ENCODE results near the gene XDH.
A peak's percentile ranks its signal among the peaks of the same experiment; 100 is the strongest.

Gene XDH

GRCh38 chr2:31337197-31337596 lies 77.3 kb downstream of the XDH start:
- TF ChIP-seq, protein P1, sequence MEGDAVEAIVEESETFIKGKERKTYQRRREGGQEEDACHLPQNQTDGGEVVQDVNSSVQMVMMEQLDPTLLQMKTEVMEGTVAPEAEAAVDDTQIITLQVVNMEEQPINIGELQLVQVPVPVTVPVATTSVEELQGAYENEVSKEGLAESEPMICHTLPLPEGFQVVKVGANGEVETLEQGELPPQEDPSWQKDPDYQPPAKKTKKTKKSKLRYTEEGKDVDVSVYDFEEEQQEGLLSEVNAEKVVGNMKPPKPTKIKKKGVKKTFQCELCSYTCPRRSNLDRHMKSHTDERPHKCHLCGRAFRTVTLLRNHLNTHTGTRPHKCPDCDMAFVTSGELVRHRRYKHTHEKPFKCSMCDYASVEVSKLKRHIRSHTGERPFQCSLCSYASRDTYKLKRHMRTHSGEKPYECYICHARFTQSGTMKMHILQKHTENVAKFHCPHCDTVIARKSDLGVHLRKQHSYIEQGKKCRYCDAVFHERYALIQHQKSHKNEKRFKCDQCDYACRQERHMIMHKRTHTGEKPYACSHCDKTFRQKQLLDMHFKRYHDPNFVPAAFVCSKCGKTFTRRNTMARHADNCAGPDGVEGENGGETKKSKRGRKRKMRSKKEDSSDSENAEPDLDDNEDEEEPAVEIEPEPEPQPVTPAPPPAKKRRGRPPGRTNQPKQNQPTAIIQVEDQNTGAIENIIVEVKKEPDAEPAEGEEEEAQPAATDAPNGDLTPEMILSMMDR (IDR thresholded peaks at IDR 0.05; ENCODE audit: low read depth, low read length) = no peak
- H3K4me3 ChIP-seq (replicated peaks in 1 of 2; ENCODE audit: low read depth in 2 of 2, low read length in 2 of 2) = no peak overlapping the region
- DNase-seq (ENCODE audit: low read depth in 2 of 2) = peak in 1 of 2 donors; percentile 48

DNA sequence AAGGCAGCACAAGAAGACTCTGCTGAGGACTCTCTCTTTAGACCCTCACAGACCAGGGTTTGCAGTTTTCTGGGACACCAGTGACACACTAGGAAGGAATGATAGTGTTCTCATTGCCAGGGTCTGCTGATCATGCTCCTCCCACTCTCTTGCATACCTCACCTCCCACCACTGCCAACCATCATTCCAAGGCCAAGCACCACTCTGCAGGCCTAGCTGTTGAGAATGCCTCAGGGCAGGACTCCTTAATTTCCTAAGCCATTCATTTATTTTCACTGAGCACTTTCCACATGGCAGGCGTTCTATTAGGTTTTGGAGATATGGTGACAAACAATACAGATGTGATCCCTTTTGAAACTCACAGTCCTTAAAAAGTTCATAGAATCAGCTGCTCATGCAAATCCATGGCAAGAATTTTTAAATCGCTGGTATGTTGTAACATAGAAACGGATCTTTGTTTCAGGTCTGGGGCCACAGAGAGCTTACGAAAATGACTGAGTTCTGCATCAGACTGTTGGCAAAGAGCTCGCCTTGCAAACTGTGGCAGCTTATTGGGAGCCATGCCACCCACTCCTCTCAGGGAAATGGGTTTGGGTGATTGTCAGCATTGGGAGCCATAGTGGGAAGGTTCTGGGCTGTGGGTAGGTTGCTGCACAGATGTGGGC lies 78.5 kb downstream of the XDH start:
- DNase-seq (ENCODE audit: low read depth in 2 of 2) = peak; percentile 47 to 69
- H3K4me3 ChIP-seq (replicated peaks in 1 of 2; ENCODE audit: low read depth in 2 of 2, low read length in 2 of 2) = no peak overlapping the region
- TF ChIP-seq, protein P1 (IDR thresholded peaks at IDR 0.05; ENCODE audit: low read depth, low read length) = no peak

GRCh38 chr2:31334311-31335026 lies 80.1 kb downstream of the XDH start:
- H3K4me3 ChIP-seq (replicated peaks in 1 of 2; ENCODE audit: low read depth in 2 of 2, low read length in 2 of 2) = no peak overlapping the region
- TF ChIP-seq, protein P1 (IDR thresholded peaks at IDR 0.05; ENCODE audit: low read depth, low read length) = no peak
- peak in 1 of 2 donors; percentile 8 for DNase-seq (ENCODE audit: low read depth in 2 of 2)

DNA sequence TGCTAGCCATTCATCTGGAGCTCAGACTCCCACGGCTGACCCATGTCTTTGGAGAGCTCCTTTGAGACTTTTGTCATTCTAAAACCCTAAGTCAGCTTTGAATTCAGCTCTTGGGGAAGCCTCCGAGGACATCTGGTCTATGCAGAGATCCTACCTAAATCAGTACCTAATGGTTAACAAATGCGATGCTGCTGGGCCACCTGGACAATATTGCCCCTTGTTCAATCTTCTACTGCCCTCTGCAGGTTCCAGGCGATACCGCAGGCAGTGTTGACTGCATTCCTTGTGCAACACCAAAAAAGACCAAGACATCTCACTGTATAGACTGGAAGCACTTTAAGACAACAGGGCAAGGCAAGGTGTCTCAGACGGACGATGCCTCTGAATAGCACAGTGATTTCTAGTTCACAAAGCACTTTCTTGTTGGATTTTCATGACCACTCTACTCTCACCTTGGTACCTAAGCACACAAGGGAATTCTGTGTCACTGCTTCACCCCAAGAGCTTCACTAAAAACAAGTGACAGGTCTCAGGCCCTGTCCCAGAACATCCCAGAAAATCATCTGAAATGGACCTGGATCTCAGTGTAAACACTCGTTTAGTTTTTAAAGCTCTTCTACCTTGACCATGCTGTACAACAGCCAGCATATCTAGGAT lies 80.9 kb downstream of the XDH start:
- peak; percentile 85 to 87 for DNase-seq (ENCODE audit: low read depth in 2 of 2)

GRCh38 chr2:31333046-31333445 lies 81.5 kb downstream of the XDH start:
- no peak overlapping the region for H3K4me3 ChIP-seq (replicated peaks in 1 of 2; ENCODE audit: low read depth in 2 of 2, low read length in 2 of 2)
- DNase-seq (ENCODE audit: low read depth in 2 of 2) = no peak
- TF ChIP-seq, protein P1 (IDR thresholded peaks at IDR 0.05; ENCODE audit: low read depth, low read length) = no peak

More for the DNA sequence above, 80.9 kb downstream of the XDH start:
- TF ChIP-seq, protein P1 (IDR thresholded peaks at IDR 0.05; ENCODE audit: low read depth, low read length) = peak; percentile 98
- H3K4me3 ChIP-seq (replicated peaks in 1 of 2; ENCODE audit: low read depth in 2 of 2, low read length in 2 of 2) = no peak overlapping the region

DNA sequence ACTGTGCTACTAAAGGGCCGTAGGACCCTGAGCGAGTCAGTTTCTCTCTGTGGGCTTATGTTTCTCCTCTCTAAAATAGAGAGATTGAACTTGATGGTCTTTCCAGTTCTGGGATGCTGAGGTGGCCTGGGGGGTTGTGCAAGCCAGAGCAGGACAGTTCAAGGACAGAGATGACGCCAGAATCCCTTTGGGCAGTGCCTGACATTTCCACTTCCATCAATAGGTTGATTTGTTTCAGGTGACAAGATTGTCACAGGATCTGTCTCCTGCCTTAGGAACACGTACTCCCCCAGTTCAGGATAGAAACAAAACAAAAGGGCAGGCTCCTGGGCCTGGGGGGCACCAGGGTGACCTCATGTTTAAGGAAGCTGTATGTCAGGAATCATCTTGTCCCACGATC lies 82.0 kb downstream of the XDH start:
- no peak for DNase-seq (ENCODE audit: low read depth in 2 of 2)
- no peak overlapping the region for H3K4me3 ChIP-seq (replicated peaks in 1 of 2; ENCODE audit: low read depth in 2 of 2, low read length in 2 of 2)
- TF ChIP-seq, protein P1 (IDR thresholded peaks at IDR 0.05; ENCODE audit: low read depth, low read length) = no peak
